Measurements from ENCODE around the gene NUP153. TPM values are rescaled to one million over a fixed set of nuclear protein-coding genes. Genes with fewer than 3 reads are reported as not detected.

NUP153 gene
- total and polyA plus RNA-seq, 10 of the 15 experiments (the other 5 are each of a cell fraction or from before 2014, with no cell fraction given) = 13.9 to 77.7 (median 56.2) TPM

DNA sequence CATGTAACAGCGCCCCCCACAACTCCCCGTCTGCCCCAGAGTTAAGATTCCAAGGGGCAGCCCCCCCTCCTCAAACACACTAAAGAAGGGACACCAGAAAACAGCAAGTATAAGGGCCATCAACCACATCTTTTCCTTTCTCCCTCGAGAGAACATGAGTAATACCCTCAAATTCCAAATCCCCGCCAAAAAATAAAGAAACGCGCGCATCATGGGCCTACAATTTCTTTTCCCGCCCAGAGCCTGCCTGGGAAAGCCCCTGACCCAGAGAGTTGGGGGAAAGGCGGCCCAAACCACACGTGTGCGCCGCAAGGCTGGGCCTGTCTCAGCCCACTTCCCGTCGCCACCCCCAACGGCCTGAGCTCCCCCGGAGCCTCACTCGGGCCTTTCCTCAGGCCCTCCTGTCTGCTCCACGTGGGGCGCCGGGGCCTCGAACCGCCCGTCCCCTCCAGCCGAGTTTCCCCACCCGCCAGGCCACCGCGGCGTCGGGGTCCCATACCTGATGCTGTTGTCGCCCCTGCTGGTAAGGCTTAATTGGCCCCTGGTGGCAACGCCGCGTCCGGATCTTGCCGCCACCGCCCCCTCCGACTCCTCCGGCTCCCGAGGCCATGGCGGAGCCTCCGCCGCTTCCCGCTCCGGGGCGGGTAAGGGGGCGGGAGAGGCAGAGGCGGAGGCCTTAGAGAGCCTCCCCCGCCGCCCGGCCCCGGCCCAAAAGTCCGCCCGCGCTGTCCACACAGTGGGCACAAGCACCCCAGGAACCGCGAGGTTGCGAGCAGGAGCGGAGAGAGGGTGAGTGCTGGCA, 746 bp downstream of the NUP153 start (continued):
- TF ChIP-seq RAD51 (IDR thresholded peaks at IDR 0.05) (peak; percentile 64; the same call in 1 of the 2 replicates), RELB (IDR thresholded peaks at IDR 0.05; ENCODE audit: low read depth) (peak; percentile 90), HDAC6 (IDR thresholded peaks at IDR 0.05; ENCODE audit: unreplicated experiment) (peak; percentile 25), RELA (IDR thresholded peaks at IDR 0.05; ENCODE audit: borderline replicate concordance, partially characterized antibody) (peak; percentile 98), TARDBP (IDR thresholded peaks at IDR 0.05; ENCODE audit: borderline replicate concordance) (0 out of 2 replicates have a peak, but pooled peaks have one; percentile 38), NBN (IDR thresholded peaks at IDR 0.05) (peak; percentile 78), POLR2AphosphoS5 (IDR thresholded peaks at IDR 0.05; ENCODE audit: low read length) (0 out of 2 replicates have a peak, but pooled peaks have one; percentile 39), ZZZ3 (IDR thresholded peaks at IDR 0.05; ENCODE audit: control insufficient read depth, insufficient read length, low read depth) (no peak), HCFC1 (IDR thresholded peaks at IDR 0.05; ENCODE audit: low read length) (peak; percentile 26; the same call in 1 of the 2 replicates), JUND (IDR thresholded peaks at IDR 0.05; ENCODE audit: low read depth, low read length) (no peak), PBX3 (IDR thresholded peaks at IDR 0.05; ENCODE audit: insufficient replicate concordance, low read depth, low read length) (peak; percentile 39), ZNF622 (IDR thresholded peaks at IDR 0.05) (no peak), MXI1 (IDR thresholded peaks at IDR 0.05; ENCODE audit: low read depth, low read length) (peak; percentile 97)
- TF ChIP-seq, protein P1, sequence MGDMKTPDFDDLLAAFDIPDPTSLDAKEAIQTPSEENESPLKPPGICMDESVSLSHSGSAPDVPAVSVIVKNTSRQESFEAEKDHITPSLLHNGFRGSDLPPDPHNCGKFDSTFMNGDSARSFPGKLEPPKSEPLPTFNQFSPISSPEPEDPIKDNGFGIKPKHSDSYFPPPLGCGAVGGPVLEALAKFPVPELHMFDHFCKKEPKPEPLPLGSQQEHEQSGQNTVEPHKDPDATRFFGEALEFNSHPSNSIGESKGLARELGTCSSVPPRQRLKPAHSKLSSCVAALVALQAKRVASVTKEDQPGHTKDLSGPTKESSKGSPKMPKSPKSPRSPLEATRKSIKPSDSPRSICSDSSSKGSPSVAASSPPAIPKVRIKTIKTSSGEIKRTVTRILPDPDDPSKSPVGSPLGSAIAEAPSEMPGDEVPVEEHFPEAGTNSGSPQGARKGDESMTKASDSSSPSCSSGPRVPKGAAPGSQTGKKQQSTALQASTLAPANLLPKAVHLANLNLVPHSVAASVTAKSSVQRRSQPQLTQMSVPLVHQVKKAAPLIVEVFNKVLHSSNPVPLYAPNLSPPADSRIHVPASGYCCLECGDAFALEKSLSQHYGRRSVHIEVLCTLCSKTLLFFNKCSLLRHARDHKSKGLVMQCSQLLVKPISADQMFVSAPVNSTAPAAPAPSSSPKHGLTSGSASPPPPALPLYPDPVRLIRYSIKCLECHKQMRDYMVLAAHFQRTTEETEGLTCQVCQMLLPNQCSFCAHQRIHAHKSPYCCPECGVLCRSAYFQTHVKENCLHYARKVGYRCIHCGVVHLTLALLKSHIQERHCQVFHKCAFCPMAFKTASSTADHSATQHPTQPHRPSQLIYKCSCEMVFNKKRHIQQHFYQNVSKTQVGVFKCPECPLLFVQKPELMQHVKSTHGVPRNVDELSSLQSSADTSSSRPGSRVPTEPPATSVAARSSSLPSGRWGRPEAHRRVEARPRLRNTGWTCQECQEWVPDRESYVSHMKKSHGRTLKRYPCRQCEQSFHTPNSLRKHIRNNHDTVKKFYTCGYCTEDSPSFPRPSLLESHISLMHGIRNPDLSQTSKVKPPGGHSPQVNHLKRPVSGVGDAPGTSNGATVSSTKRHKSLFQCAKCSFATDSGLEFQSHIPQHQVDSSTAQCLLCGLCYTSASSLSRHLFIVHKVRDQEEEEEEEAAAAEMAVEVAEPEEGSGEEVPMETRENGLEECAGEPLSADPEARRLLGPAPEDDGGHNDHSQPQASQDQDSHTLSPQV (IDR thresholded peaks at IDR 0.05) = no peak
- TF ChIP-seq, protein P2, sequence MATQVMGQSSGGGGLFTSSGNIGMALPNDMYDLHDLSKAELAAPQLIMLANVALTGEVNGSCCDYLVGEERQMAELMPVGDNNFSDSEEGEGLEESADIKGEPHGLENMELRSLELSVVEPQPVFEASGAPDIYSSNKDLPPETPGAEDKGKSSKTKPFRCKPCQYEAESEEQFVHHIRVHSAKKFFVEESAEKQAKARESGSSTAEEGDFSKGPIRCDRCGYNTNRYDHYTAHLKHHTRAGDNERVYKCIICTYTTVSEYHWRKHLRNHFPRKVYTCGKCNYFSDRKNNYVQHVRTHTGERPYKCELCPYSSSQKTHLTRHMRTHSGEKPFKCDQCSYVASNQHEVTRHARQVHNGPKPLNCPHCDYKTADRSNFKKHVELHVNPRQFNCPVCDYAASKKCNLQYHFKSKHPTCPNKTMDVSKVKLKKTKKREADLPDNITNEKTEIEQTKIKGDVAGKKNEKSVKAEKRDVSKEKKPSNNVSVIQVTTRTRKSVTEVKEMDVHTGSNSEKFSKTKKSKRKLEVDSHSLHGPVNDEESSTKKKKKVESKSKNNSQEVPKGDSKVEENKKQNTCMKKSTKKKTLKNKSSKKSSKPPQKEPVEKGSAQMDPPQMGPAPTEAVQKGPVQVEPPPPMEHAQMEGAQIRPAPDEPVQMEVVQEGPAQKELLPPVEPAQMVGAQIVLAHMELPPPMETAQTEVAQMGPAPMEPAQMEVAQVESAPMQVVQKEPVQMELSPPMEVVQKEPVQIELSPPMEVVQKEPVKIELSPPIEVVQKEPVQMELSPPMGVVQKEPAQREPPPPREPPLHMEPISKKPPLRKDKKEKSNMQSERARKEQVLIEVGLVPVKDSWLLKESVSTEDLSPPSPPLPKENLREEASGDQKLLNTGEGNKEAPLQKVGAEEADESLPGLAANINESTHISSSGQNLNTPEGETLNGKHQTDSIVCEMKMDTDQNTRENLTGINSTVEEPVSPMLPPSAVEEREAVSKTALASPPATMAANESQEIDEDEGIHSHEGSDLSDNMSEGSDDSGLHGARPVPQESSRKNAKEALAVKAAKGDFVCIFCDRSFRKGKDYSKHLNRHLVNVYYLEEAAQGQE (IDR thresholded peaks at IDR 0.05; ENCODE audit: low read depth, low read length) = peak; percentile 45; the same call in 1 of the 2 replicates
- TF ChIP-seq, protein P3, sequence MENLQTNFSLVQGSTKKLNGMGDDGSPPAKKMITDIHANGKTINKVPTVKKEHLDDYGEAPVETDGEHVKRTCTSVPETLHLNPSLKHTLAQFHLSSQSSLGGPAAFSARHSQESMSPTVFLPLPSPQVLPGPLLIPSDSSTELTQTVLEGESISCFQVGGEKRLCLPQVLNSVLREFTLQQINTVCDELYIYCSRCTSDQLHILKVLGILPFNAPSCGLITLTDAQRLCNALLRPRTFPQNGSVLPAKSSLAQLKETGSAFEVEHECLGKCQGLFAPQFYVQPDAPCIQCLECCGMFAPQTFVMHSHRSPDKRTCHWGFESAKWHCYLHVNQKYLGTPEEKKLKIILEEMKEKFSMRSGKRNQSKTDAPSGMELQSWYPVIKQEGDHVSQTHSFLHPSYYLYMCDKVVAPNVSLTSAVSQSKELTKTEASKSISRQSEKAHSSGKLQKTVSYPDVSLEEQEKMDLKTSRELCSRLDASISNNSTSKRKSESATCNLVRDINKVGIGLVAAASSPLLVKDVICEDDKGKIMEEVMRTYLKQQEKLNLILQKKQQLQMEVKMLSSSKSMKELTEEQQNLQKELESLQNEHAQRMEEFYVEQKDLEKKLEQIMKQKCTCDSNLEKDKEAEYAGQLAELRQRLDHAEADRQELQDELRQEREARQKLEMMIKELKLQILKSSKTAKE (IDR thresholded peaks at IDR 0.05; ENCODE audit: low read depth, poor library complexity, severe bottlenecking) = peak; percentile 80

Measured in GM12878 (cell line).